ENCODE data around the gene P2RY14. TPM values are rescaled to one million over a fixed set of nuclear protein-coding genes. Genes with fewer than 3 reads are reported as not detected.

P2RY14 gene
- total and polyA plus RNA-seq, 3 experiments from 2014 or later = 0.84 to 4.3 (median 1.3) TPM

DNA sequence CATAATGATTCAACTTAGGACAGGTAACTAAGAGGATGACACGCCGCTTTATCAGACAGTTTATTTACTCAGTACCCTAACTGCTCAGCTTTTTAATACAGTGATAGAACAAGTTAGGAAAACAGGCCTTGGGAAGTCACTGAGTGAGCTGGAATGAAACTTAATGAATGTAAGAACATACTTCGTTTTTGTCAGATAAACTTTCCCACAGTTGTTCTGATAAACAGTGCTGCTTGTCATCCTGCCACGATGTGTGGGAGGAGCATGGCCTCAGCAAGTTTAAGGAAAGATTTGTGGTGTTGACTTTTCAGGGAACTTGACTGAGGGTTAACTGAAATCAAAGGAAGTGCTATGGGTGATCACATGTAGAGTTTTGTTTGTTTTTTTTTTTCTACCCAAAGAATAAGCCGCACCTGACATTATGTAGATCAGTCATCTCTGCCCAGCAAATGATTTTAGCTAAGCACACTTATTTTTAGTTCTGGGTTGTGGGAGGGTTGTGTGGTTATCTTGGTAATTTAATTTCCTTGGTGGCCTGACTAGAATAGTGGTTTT is 5.6 kb upstream of the P2RY14 start:
- Mint-ChIP-seq H3K36me3 (no peaks in the 10 kb centered on the region), H3K4me1 (peaks cover 4 to 22% (median 17%) of the 10 kb centered on the region in 3 donors), H3K9me3 (no peaks in the 10 kb centered on the region), H3K27me3 (no peaks in the 10 kb centered on the region), H3K4me3 (no peak overlapping the region), H3K27ac (peak overlapping the region in 7 of 8 donors; percentile 35 to 66 (median 52))
- Histone ChIP-seq H3K36me3 (ENCODE audit: insufficient read depth, low read length) (no peaks in the 10 kb centered on the region), H3K9me3 (ENCODE audit: low read length) (no peaks in the 10 kb centered on the region), H3K4me3 (ENCODE audit: low read length) (no peak overlapping the region), H3K27ac (ENCODE audit: low read depth, low read length) (no peak overlapping the region), H3K27me3 (ENCODE audit: insufficient read depth, low read length, poor library complexity, severe bottlenecking) (no peaks in the 10 kb centered on the region), H3K4me1 (ENCODE audit: insufficient read depth, low read length) (peaks cover 1% of the 10 kb centered on the region)
- ChIA-PET CTCF (interaction anchor here (0.9 to 4.6 kb wide), 5 partner anchors 15 to 116 kb away, joined by 3 to 30 read pairs (median 6); no protein-coding TSS in a partner anchor), POLR2A (no interaction called here)
- no peak for DNase-seq

DNA sequence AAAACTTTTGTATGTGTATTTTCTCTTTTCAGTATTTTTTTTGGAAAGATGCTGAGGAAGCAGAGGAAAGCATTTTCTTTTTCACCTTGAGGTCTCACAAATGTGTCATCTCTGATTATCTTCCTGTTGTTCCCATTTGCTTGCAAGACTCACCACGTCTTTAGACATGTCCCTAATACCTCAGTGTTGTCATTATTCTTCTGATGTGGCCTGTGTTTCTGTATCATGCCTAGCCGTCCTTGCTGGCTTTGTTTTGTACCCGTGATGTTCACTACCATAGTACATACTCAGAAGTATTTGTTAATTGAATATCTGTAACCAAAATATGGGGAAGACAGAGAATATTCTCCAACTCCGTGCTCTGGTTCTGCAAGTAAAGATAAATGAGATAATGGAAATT is 5.0 kb upstream of the P2RY14 start:
- H3K36me3 ChIP-seq (ENCODE audit: insufficient read depth, low read length) = no peaks in the 10 kb centered on the region
- CTCF ChIA-PET = interaction anchor here (1.0 to 7.0 kb wide), 9 partner anchors 15 to 121 kb away, joined by 5 to 99 read pairs (median 9); no protein-coding TSS in a partner anchor
- Mint-ChIP-seq H3K9me3 (no peaks in the 10 kb centered on the region), H3K36me3 (no peaks in the 10 kb centered on the region), H3K4me3 (peak overlapping the region in 1 of 7 donors; percentile 22), H3K27me3 (no peaks in the 10 kb centered on the region), H3K4me1 (peaks cover 10 to 28% (median 23%) of the 10 kb centered on the region in 3 donors), H3K27ac (peak overlapping the region in 5 of 8 donors; percentile 20 to 75 (median 64))
- H3K9me3 ChIP-seq (ENCODE audit: low read length) = no peaks in the 10 kb centered on the region
- H3K27ac ChIP-seq (ENCODE audit: low read depth, low read length) = no peak overlapping the region
- peak in 1 of 5 donors; percentile 9 for DNase-seq
- no peak overlapping the region for H3K4me3 ChIP-seq (ENCODE audit: low read length)
- peaks cover 7% of the 10 kb centered on the region for H3K4me1 ChIP-seq (ENCODE audit: insufficient read depth, low read length)
- H3K27me3 ChIP-seq (ENCODE audit: insufficient read depth, low read length, poor library complexity, severe bottlenecking) = no peaks in the 10 kb centered on the region
- POLR2A ChIA-PET = no interaction called here

DNA sequence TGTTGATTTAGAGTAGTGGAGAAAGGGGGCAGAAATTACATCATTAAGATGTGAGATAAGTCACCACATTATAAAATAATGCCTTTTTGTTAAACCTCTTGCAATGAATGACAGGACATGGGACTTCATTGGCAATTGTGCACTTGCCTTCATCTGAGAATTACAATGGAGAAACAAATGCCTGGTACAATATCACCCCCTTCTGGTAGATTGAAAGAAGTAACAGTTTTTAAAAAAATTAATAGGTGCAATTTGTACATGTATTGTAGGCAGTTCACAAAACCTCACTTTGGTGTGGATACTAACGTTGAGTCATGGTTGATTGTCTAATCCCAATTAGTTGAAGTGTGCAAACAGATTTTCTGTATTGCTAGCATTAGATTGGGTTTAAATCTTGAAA is 4.6 kb upstream of the P2RY14 start:
- no peak overlapping the region for H3K27ac ChIP-seq (ENCODE audit: low read depth, low read length)
- CTCF ChIA-PET = interaction anchor here (0.6 to 7.0 kb wide), 16 partner anchors 10 to 129 kb away, joined by 3 to 99 read pairs (median 4); partner anchors contain the start of gene GPR171
- Mint-ChIP-seq H3K27ac (peak overlapping the region in 4 of 8 donors; percentile 20 to 75 (median 63)), H3K36me3 (no peaks in the 10 kb centered on the region), H3K9me3 (no peaks in the 10 kb centered on the region), H3K4me1 (peaks cover 13 to 33% (median 27%) of the 10 kb centered on the region in 3 donors), H3K27me3 (no peaks in the 10 kb centered on the region), H3K4me3 (peak overlapping the region in 1 of 7 donors; percentile 22)
- peak in 2 of 5 donors; percentile 57 to 63 for DNase-seq
- POLR2A ChIA-PET = no interaction called here
- H3K36me3 ChIP-seq (ENCODE audit: insufficient read depth, low read length) = no peaks in the 10 kb centered on the region
- peaks cover 12% of the 10 kb centered on the region for H3K4me1 ChIP-seq (ENCODE audit: insufficient read depth, low read length)
- H3K9me3 ChIP-seq (ENCODE audit: low read length) = no peaks in the 10 kb centered on the region
- no peak overlapping the region for H3K4me3 ChIP-seq (ENCODE audit: low read length)
- H3K27me3 ChIP-seq (ENCODE audit: insufficient read depth, low read length, poor library complexity, severe bottlenecking) = no peaks in the 10 kb centered on the region

DNA sequence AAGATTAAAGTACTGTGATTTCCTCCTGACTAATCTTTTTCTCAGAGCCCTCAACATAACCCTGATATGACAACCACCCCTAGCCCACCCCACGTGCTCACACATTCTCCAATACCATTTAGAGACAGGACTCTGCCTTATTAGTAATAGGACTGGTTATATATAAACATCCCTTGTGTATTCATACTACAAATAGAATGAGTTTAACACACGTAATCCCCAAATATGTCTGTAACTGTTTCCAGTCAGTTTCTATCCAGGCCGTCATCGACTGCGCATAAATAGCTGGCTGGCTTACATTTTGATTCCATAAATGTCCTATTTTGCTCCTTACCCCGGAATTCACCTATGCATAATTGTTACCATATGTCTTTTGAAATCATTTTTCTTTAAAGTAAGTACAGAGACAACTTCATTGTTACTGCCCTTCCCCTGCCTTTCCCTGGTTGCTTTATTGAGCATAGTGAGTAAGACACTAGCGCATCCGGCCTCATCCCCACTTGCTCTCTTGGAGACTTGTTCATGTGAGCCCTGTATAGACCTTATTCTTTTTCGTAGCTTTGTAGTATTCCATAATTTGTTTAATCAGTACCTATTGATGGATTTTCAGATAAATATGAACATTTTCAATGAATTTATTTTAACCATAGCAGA is 3.5 kb upstream of the P2RY14 start:
- Mint-ChIP-seq H3K9me3 (no peaks in the 10 kb centered on the region), H3K4me1 (peaks cover 21 to 38% (median 36%) of the 10 kb centered on the region in 3 donors), H3K27me3 (no peaks in the 10 kb centered on the region), H3K27ac (peak overlapping the region in 1 of 8 donors; percentile 58), H3K4me3 (no peak overlapping the region), H3K36me3 (no peaks in the 10 kb centered on the region)
- Histone ChIP-seq H3K36me3 (ENCODE audit: insufficient read depth, low read length) (no peaks in the 10 kb centered on the region), H3K4me3 (ENCODE audit: low read length) (no peak overlapping the region), H3K27me3 (ENCODE audit: insufficient read depth, low read length, poor library complexity, severe bottlenecking) (no peaks in the 10 kb centered on the region), H3K27ac (ENCODE audit: low read depth, low read length) (no peak overlapping the region), H3K9me3 (ENCODE audit: low read length) (no peaks in the 10 kb centered on the region), H3K4me1 (ENCODE audit: insufficient read depth, low read length) (peaks cover 17% of the 10 kb centered on the region)
- ChIA-PET CTCF (interaction anchor here (0.7 to 7.0 kb wide), 14 partner anchors 15 to 128 kb away, joined by 3 to 99 read pairs (median 4); partner anchors contain the start of gene GPR171), POLR2A (interaction anchor here (0.6 kb wide), 1 partner anchor 20 kb away, joined by 9 read pairs; no protein-coding TSS in a partner anchor)
- DNase-seq = no peak

DNA sequence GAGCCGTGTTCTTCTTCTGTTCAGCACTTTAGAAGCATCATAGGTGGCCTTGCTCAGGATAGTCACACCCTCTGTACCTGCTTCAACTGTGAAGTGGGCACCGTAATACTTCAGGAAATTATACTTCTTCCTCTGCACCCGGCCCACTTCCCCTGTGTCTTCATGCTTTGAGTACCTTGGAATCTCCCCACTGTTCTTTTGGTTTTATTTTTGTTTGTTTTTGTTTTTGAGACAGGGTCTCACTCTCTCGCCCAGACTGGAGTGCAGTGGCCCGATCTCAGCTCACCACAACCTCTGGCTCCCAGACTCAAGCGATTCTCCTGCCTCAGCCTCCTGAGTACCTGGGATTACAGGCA is 1.7 kb downstream of the P2RY14 start:
- Histone ChIP-seq H3K9me3 (ENCODE audit: low read length) (no peaks in the 10 kb centered on the region), H3K4me1 (ENCODE audit: insufficient read depth, low read length) (peaks cover 35% of the 10 kb centered on the region), H3K36me3 (ENCODE audit: insufficient read depth, low read length) (no peaks in the 10 kb centered on the region), H3K27ac (ENCODE audit: low read depth, low read length) (no peak overlapping the region), H3K4me3 (ENCODE audit: low read length) (no peak overlapping the region), H3K27me3 (ENCODE audit: insufficient read depth, low read length, poor library complexity, severe bottlenecking) (no peaks in the 10 kb centered on the region)
- peaks cover 45 to 49% (median 48%) of the 10 kb centered on the region in 3 donors for H3K4me1 Mint-ChIP-seq
- ChIA-PET CTCF (interaction anchor here (1.1 to 7.0 kb wide), 4 partner anchors 17 to 108 kb away, joined by 4 to 99 read pairs (median 10); no protein-coding TSS in a partner anchor), POLR2A (interaction anchor here (0.8 kb wide), 1 partner anchor 65 kb away, joined by 6 read pairs; no protein-coding TSS in a partner anchor)
- peak overlapping the region; percentile 55 to 91 (median 81) for H3K4me3 Mint-ChIP-seq
- H3K9me3 Mint-ChIP-seq = no peaks in the 10 kb centered on the region
- H3K27me3 Mint-ChIP-seq = no peaks in the 10 kb centered on the region
- DNase-seq = peak; percentile 7 to 56 (median 33)
- peak overlapping the region; percentile 59 to 99 (median 94) for H3K27ac Mint-ChIP-seq
- H3K36me3 Mint-ChIP-seq = no peaks in the 10 kb centered on the region

DNA sequence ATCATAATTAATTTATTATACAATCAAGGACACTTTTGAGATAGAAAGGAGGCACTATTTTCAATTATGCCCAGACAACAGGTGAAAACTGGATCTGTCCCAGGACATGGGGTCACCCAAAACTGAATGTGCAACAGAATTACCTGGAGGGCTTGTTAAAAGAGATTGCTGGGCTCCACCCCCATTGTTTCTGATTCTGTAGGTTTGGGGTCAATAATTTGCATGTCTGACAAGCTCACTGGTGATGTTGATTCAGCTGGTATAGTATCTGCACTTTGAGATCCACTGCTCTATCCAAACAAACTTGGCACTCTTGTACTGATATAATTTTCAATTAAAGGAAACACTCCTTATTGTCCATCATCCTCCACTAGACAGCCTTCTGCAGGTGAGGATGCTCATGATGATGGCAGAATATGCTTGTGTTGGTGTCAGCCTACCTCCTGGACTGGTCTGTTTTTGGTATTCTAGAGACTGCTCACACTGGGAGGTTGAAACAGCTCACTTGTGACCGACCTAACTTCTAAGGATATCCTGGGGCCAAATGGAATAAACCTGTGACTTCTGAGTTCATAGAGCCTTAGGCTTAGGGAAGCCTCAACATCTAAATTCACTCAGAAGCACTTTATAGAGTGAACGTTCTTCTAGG is 2.2 kb downstream of the P2RY14 start:
- no peaks in the 10 kb centered on the region for H3K27me3 ChIP-seq (ENCODE audit: insufficient read depth, low read length, poor library complexity, severe bottlenecking)
- H3K36me3 ChIP-seq (ENCODE audit: insufficient read depth, low read length) = no peaks in the 10 kb centered on the region
- CTCF ChIA-PET = interaction anchor here (1.1 to 7.0 kb wide), 6 partner anchors 17 to 115 kb away, joined by 3 to 99 read pairs (median 6); no protein-coding TSS in a partner anchor
- peaks cover 45 to 51% (median 49%) of the 10 kb centered on the region in 3 donors for H3K4me1 Mint-ChIP-seq
- no peaks in the 10 kb centered on the region for H3K36me3 Mint-ChIP-seq
- no peaks in the 10 kb centered on the region for H3K27me3 Mint-ChIP-seq
- POLR2A ChIA-PET = interaction anchor here (0.7 to 0.8 kb wide), 2 partner anchors 48 to 65 kb away, joined by 3 to 6 read pairs; no protein-coding TSS in a partner anchor
- no peaks in the 10 kb centered on the region for H3K9me3 ChIP-seq (ENCODE audit: low read length)
- no peak for DNase-seq
- H3K9me3 Mint-ChIP-seq = no peaks in the 10 kb centered on the region
- peak overlapping the region; percentile 69 to 99 (median 94) for H3K27ac Mint-ChIP-seq
- peak overlapping the region; percentile 55 to 91 (median 81) for H3K4me3 Mint-ChIP-seq
- H3K4me3 ChIP-seq (ENCODE audit: low read length) = no peak overlapping the region
- H3K4me1 ChIP-seq (ENCODE audit: insufficient read depth, low read length) = peaks cover 35% of the 10 kb centered on the region
- H3K27ac ChIP-seq (ENCODE audit: low read depth, low read length) = no peak overlapping the region

DNA sequence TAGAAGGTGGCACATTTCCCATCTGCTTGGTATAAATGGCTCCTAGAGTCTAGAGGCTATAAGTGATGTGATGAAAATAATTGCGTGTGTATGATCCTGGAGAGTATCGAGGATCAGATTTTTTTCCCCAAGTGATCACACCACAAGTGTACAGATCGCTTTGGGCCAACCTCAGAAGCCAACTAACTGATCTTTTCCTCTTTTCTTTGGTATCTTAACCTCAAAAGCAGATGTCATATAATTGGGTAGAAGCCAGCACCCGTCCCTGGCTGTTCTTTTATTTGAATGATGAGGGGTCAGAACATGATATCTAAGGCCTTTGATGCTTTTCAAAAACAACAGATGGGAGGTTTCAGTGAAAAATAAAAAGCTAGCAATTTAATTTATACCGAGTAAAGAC is 3.3 kb downstream of the P2RY14 start:
- Histone ChIP-seq H3K27me3 (ENCODE audit: insufficient read depth, low read length, poor library complexity, severe bottlenecking) (no peaks in the 10 kb centered on the region), H3K9me3 (ENCODE audit: low read length) (no peaks in the 10 kb centered on the region), H3K36me3 (ENCODE audit: insufficient read depth, low read length) (no peaks in the 10 kb centered on the region), H3K4me3 (ENCODE audit: low read length) (no peak overlapping the region), H3K27ac (ENCODE audit: low read depth, low read length) (no peak overlapping the region), H3K4me1 (ENCODE audit: insufficient read depth, low read length) (peaks cover 35% of the 10 kb centered on the region)
- Mint-ChIP-seq H3K9me3 (no peaks in the 10 kb centered on the region), H3K36me3 (no peaks in the 10 kb centered on the region), H3K27me3 (no peaks in the 10 kb centered on the region), H3K27ac (peak overlapping the region in 6 of 8 donors; percentile 92 to 99 (median 96)), H3K4me1 (peaks cover 49 to 56% (median 54%) of the 10 kb centered on the region in 3 donors), H3K4me3 (peak overlapping the region in 6 of 7 donors; percentile 0 to 42 (median 10))
- no peak for DNase-seq
- CTCF ChIA-PET = interaction anchor here (1.1 to 2.9 kb wide), 3 partner anchors 47 to 114 kb away, joined by 3 to 16 read pairs (median 7); no protein-coding TSS in a partner anchor
- POLR2A ChIA-PET = no interaction called here

All from CD8-positive, alpha-beta memory T cell (primary cell).